Mesenteric fat pad (tissue), 1 donor: ENCODE data around the gene MAPK9. TPM values are rescaled to one million over a fixed set of nuclear protein-coding genes. Genes with fewer than 3 reads are reported as not detected.

Experiments
- DNase-seq: peaks from one replicate; pipeline ENCODE4 v3.0.0-alpha.2; 2020; ENCODE audit warnings: low spot score
- total RNA-seq: library from RNA; stranded (reverse); fragmentation: NEBNext Ultra II Directional; extraction: Animal tissue kit (Norgen Biotek cat#: 25700); gene quantifications from one replicate; pipeline ENCODE4 v1.2.1, GENCODE V29; 2021
- donor health status: DM: yes; HTN: yes; CAD: no.

The MAPK9 gene
- total RNA-seq, 1 donor from 2014 or later, result 35.0 TPM

- peak; percentile 94 for DNase-seq
Measured at GRCh38 chr5:180328296-180329137, 36.6 kb upstream of the MAPK9 start.

- DNase-seq, result no peak
Measured at GRCh38 chr5:180326989-180327565, 35.2 kb upstream of the MAPK9 start.

GRCh38 chr5:180324601-180324950 is 32.7 kb upstream of the MAPK9 start:
- no peak for DNase-seq

- no peak for DNase-seq
Measured at GRCh38 chr5:180323941-180324600, 32.2 kb upstream of the MAPK9 start.

GRCh38 chr5:180323160-180323559 is 31.3 kb upstream of the MAPK9 start:
- DNase-seq, result no peak

- no peak for DNase-seq
Measured at GRCh38 chr5:180318456-180319089, 26.7 kb upstream of the MAPK9 start.

GRCh38 chr5:180316586-180316985 is 24.7 kb upstream of the MAPK9 start:
- no peak for DNase-seq

- peak; percentile 90 for DNase-seq
Measured at GRCh38 chr5:180315762-180316212, 23.9 kb upstream of the MAPK9 start.

GRCh38 chr5:180313677-180314505 is 22.0 kb upstream of the MAPK9 start:
- no peak for DNase-seq

- DNase-seq, result no peak
Measured at GRCh38 chr5:180311216-180311615, 19.3 kb upstream of the MAPK9 start.

GRCh38 chr5:180306796-180307195 is 14.9 kb upstream of the MAPK9 start:
- DNase-seq, result no peak

GRCh38 chr5:180305481-180305880 is 13.6 kb upstream of the MAPK9 start:
- no peak for DNase-seq

GRCh38 chr5:180304431-180305375 is 12.8 kb upstream of the MAPK9 start:
- DNase-seq, result no peak

GRCh38 chr5:180304016-180304292 is 12.1 kb upstream of the MAPK9 start:
- no peak for DNase-seq

GRCh38 chr5:180303226-180304015 is 11.5 kb upstream of the MAPK9 start:
- no peak for DNase-seq

- DNase-seq, result no peak
Measured at GRCh38 chr5:180302256-180302655, 10.4 kb upstream of the MAPK9 start.

GRCh38 chr5:180301253-180301652 is 9.4 kb upstream of the MAPK9 start:
- no peak for DNase-seq

GRCh38 chr5:180299526-180299925 is 7.6 kb upstream of the MAPK9 start:
- DNase-seq, result peak; percentile 69

- DNase-seq, result peak; percentile 67
Measured at GRCh38 chr5:180299014-180299413, 7.1 kb upstream of the MAPK9 start.
